Measurements from ENCODE around the gene UQCRQ. TPM values are rescaled to one million over a fixed set of nuclear protein-coding genes. Genes with fewer than 3 reads are reported as not detected.

The UQCRQ gene
- total and polyA plus RNA-seq, 9 donors = 91.4 to 231 (median 220) TPM

DNA sequence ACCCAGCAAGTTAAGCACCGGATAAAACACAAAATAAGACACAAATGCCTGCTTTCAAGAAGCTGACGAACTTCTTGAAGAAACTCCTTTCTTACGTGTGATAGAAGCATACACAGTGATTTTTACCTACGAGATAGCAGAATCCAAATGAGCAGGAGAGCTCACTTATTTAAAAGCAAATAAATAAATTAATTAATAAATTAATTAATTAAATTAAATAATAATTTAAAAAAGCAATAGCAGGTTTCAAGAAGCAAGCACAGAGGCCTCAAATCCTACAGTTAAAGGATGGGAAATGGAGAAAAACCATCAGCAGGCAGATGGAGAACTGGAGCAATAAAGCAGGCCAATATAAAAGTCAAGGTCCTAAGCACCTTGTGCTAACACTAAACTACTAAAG lies 24.4 kb downstream of the UQCRQ start:
- Histone ChIP-seq H3K9me3 (no peaks in the 10 kb centered on the region), H3K4me3 (no peak overlapping the region), H3K36me3 (no peaks in the 10 kb centered on the region), H3K27me3 (no peaks in the 10 kb centered on the region), H3K27ac (no peak overlapping the region), H3K4me1 (ENCODE audit: insufficient read depth) (no peaks in the 10 kb centered on the region)
- no peak for DNase-seq
- intact Hi-C loops (cut with DNase I) = no loop called here
- no peak for TF ChIP-seq POLR2A (IDR thresholded peaks at IDR 0.05)
- TF ChIP-seq EP300 (IDR thresholded peaks at IDR 0.05) = no peak
- TF ChIP-seq, protein P1, sequence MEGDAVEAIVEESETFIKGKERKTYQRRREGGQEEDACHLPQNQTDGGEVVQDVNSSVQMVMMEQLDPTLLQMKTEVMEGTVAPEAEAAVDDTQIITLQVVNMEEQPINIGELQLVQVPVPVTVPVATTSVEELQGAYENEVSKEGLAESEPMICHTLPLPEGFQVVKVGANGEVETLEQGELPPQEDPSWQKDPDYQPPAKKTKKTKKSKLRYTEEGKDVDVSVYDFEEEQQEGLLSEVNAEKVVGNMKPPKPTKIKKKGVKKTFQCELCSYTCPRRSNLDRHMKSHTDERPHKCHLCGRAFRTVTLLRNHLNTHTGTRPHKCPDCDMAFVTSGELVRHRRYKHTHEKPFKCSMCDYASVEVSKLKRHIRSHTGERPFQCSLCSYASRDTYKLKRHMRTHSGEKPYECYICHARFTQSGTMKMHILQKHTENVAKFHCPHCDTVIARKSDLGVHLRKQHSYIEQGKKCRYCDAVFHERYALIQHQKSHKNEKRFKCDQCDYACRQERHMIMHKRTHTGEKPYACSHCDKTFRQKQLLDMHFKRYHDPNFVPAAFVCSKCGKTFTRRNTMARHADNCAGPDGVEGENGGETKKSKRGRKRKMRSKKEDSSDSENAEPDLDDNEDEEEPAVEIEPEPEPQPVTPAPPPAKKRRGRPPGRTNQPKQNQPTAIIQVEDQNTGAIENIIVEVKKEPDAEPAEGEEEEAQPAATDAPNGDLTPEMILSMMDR (IDR thresholded peaks at IDR 0.05) = no peak
- 89 to 93% (median 92%) methylated on average over 4 of the region's 4 CpGs for WGBS, 3 donors

DNA sequence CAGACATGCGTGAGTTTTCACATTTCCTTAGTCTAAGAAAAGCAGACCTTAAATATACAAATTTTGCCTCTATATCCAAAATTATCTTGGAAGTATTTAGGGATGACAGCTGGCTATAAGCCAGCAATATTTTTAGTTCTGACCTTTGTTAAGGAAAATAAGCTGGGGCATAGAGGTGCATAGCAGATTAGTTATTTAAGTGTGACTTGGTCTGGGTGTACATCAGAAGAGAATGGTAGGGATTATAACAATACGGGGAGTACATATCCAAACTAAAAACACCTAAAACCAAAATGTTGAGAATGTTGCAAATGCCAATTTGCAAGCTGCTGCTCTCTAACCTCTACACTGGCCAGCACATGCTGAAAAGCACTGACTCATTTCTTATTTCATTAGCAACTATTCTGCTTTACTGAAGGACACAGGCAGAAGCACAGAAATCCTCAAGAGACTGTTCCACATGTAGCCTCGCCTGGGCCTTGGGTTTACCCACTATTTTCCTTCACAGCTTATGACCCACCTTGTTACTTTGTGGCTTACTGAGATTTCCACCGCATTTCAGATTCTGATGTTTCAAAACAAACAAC lies 29.4 kb downstream of the UQCRQ start:
- Histone ChIP-seq H3K9me3 (no peaks in the 10 kb centered on the region), H3K36me3 (no peaks in the 10 kb centered on the region), H3K27ac (no peak overlapping the region), H3K4me1 (ENCODE audit: insufficient read depth) (no peaks in the 10 kb centered on the region), H3K27me3 (no peaks in the 10 kb centered on the region), H3K4me3 (no peak overlapping the region)
- TF ChIP-seq, protein P1 (IDR thresholded peaks at IDR 0.05) = no peak
- TF ChIP-seq POLR2A (IDR thresholded peaks at IDR 0.05) (no peak), EP300 (IDR thresholded peaks at IDR 0.05) (no peak)
- intact Hi-C loops (cut with DNase I) = no loop called here
- 75 to 88% (median 79%) methylated on average over 4 of the region's 4 CpGs for WGBS, 3 donors
- no peak for DNase-seq

DNA sequence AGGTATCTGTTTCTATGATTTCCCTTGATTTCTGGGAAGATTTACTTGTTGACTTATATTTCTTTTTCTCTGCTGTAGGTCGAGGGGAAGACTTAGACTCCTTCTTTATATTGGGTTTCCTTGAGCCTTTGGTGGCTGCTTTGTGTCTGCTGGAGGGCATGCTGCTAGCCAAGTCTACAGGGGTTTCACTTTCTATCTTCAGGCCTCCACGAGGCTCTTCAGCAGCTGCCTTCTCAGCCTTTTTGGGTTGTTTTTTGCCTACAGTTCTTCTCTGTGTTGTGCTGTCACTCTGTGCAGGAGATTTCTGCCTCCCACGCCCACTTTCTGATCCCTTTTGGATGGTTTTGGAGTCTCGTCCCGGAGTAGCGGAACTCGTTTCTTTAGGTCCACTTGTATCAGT lies 30.2 kb downstream of the UQCRQ start:
- Histone ChIP-seq H3K27me3 (no peaks in the 10 kb centered on the region), H3K9me3 (no peaks in the 10 kb centered on the region), H3K4me3 (no peak overlapping the region), H3K4me1 (ENCODE audit: insufficient read depth) (no peaks in the 10 kb centered on the region), H3K36me3 (no peaks in the 10 kb centered on the region), H3K27ac (no peak overlapping the region)
- TF ChIP-seq POLR2A (IDR thresholded peaks at IDR 0.05) (no peak), EP300 (IDR thresholded peaks at IDR 0.05) (no peak)
- TF ChIP-seq, protein P1 (IDR thresholded peaks at IDR 0.05) = no peak
- intact Hi-C loops (cut with DNase I) = no loop called here
- 79 to 81% (median 80%) methylated on average over 7 of the region's 7 CpGs for WGBS, 3 donors
- no peak for DNase-seq

DNA sequence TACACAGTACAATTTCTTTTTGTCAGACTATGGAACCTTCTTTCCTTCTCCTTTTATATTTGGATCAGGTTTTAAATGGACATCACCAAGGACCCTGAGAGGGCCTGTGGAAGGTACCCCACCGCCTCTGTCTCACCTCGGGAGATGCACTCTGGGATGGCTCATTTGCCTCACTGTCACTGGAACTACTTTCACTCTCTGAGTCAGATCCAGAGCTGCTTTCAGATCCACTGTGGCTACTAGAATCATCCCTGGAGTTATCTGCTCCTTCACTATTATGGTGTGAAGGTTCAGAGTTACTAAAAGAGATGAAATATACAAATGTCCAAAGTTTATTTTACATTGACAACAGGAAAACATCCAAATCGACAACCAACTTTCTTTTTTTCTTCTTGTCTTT lies 31.7 kb downstream of the UQCRQ start:
- Histone ChIP-seq H3K4me1 (ENCODE audit: insufficient read depth) (no peaks in the 10 kb centered on the region), H3K27ac (no peak overlapping the region), H3K36me3 (no peaks in the 10 kb centered on the region), H3K27me3 (no peaks in the 10 kb centered on the region), H3K9me3 (no peaks in the 10 kb centered on the region), H3K4me3 (no peak overlapping the region)
- intact Hi-C loops (cut with DNase I) = no loop called here
- WGBS, 3 donors = 66 to 79% (median 74%) methylated on average over 3 of the region's 3 CpGs
- TF ChIP-seq, protein P1 (IDR thresholded peaks at IDR 0.05) = no peak
- TF ChIP-seq POLR2A (IDR thresholded peaks at IDR 0.05) (no peak), EP300 (IDR thresholded peaks at IDR 0.05) (no peak)
- no peak for DNase-seq

Measured in ovary (tissue), 9 donors.